Hematopoietic multipotent progenitor cell treated with erythropoietin and hydrocortisone succinate and interleukin-3 and kit ligand, for 15 days (in vitro differentiated cells): Measurements from ENCODE around the gene ENHO.
A peak's percentile ranks its signal among the peaks of the same experiment; 100 is the strongest.
"Not testable (repeated sequence)": the region's sequence is repeated elsewhere in the genome, so short reads cannot be mapped to it uniquely, and the experiment has no call there.

ENCODE experiments used
- DNase-seq: peaks from one replicate; pipeline ENCODE4 v3.0.0-alpha.2; 2015; ENCODE audit warnings: low spot score

Gene ENHO

DNA sequence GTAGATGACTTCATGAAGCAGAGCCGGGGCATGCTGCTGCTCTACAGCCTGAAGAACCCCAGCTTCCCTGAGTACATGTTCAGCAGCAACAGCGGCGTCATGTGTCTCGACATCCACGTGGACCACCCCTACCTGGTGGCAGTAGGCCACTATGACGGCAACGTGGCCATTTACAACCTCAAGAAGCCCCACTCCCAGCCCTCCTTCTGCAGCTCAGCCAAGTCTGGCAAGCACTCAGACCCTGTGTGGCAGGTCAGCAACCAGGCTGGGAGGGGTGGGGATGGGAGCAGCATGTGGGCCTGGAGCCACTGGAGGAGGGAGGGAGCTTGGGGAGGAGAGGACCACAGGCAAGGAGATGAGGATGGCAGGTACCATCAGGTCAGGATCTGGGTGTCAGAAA is 16.2 kb downstream of the ENHO start:
- DNase-seq: no peak

DNA sequence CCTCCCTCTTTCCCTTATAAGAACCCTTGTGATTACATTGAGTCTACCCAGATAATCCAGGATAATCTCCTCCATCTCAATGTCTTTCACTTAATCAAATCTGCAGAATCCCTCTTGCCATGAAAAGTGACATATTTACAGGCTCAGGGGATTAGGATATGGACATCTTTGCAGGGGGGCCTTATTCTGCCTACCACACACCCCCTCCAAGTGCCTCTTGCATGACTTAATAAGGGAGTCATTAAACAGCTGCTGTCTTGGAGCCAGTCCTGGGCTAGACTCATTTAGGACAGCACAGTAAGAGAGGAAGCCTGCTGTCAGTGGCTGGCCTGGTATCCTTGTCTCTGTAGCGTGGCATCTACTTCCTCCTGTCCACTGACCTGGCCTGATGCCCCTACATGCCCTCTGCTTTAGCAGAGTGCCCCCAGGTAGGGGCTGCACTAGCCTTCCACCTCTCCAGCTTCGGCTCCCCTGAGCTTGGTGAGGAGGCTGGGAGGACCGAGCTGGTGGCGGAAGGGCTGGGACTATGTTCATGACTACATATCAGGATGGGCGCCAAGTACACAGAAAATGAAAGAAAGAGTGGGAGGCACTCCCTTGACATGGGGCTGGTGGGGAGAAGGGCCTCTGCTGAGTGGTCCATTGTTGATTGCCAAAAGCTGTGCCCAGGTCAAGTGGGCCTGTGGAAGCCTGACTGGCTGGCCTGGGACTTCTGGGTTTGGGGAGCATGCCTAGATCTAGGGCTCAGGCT is 17.2 kb downstream of the ENHO start:
- no peak for DNase-seq

DNA sequence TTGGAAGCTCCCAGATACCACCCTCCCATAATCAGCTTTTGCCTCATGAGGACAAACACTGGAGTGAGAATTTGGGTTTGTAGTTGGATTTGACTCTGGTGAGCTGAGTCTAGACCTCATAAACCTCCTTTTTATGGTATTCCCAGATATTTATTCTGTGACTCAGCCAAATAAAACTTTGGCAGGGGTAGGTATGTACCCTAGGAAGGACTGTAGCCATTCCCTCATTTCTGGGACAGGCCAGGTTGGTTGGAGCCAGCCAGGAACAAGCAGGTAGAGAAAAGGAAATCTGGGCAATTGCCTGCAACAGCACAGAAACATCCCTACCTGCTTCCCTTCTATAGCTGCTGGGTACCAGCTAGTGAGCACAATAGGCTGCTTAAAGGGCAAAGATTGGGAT is 19.4 kb downstream of the ENHO start:
- no peak for DNase-seq

DNA sequence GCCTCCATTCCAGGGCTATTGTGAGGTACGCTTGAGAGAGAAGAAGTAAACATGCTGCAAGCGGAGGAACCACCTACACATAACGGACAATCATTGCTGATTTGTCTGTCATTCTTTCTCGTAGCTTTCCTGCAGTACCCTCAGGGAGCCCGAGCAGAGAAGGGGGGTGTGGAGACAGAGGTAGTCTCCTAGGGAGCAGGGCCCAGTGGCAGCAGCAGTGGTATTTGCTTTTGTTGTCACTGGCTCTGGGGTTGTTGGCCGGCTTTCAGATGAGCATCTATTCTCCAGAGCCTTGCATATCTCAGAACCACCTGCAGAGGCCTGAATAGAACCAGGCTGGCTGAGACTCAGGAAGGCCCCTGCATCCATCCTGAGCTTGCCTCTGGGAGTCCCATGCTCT is 19.9 kb downstream of the ENHO start:
- no peak for DNase-seq

DNA sequence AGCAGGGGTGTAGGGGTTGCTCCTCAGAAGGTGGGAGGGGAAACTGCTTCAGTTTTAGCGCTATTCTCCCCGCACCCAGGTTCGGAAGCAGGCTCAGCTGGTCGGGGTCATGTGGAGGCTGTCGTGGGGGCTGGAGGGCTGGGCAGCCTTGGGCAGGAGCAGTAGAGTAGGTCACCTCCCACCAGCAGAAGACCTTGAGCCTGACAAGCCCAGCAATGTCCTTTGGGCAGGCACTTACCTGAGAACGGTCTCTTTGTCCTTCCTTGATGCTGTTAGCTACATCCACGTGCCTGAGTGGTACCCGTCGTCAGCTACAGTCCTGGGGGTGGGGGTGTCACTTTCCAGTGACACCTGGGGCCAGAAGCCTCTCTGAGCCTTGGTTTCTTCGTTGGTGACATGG is 20.3 kb downstream of the ENHO start:
- DNase-seq: no peak

DNA sequence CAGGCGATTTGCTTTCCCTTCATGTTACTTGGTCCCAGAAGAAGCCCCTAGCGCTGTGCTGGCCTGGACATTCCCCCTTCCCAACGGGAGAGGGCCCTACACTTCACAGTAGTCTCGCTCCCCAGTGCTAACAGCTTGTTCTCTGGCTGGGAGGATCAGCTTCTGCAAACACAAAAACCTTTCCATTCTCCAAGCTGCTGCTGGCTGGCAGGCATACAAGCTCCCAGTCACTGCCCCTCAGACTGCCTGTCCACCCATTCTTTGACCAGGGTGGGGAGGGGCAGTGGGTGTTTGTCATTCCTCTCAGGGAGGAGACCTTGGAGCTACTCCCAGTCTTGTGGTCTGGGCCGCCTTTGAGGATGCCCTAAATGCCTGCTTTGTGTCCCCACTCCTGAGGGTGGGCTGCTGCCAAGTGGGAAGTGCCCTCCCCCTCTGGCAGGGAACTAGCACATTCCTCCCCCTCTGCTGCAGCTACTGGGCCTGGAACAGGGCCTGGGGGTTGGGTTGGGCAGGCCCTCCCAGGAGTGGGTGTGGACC is 20.8 kb downstream of the ENHO start:
- DNase-seq: no peak

DNA sequence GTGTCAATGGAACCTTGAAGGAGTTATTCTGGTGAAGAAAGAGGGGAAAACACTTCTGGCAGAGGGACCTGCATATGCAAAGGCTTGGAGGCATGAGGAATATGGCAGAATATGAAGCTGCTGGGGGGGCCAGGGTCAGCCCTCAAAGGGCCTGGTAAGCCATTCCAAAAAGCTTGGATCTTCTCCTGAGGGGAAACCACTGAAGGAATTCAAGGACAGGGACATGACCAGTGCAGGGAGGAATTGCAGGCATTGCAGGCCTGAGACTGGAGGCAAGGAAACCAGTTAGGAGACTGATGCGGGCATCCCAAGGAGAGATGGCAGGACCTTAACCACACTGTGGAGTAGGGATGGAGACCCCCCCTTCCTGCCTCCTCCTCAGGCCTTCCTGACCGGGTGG is 21.4 kb downstream of the ENHO start:
- DNase-seq: no peak

DNA sequence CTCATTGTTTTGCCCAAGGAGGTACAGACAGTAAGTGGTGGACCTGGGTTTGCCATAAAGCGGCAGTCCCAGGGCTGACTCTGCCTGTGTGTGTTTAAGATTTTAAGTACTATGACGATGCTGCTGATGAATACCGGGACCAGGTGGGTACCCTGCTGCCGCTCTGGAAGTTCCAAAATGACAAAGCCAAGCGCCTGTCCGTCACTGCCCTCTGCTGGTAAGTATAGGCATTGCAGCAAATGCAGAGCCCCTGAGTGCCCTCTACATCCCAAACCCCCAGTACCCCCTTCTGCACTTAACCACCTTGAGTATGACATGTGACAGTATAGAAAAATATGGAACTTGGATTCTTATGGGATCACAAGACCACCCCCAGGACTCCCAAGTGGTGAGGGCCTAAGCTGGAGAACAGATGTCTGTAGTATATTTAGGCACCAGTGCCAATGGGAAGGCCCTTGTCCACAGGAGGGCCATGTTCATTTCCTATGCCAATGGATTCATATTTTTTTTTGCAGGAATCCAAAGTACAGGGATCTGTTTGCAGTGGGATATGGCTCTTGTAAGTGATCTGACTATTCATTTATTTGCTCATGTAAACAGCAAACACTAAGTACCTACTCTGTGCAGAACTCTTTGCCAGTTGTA is 22.0 kb downstream of the ENHO start:
- peak; percentile 69 for DNase-seq

DNA sequence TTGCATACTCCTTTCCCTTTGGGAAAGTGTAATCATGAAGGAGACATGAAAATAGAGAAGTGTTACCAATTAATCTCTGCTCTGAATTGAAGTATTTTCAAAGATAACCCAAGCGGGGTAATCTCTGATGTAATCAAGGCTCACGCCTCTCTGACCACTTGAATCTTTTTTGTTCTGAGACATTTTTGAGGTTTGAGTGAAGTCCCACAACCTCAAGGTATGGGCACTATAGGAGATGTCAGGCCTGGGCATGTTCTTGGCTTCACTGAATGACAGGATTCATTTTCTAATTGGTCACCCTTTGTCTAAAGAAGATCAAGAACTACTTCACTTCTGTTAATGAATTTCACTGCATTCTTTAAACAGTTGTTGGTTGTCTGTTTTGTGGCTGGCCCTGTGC is 23.7 kb downstream of the ENHO start:
- DNase-seq: no peak

DNA sequence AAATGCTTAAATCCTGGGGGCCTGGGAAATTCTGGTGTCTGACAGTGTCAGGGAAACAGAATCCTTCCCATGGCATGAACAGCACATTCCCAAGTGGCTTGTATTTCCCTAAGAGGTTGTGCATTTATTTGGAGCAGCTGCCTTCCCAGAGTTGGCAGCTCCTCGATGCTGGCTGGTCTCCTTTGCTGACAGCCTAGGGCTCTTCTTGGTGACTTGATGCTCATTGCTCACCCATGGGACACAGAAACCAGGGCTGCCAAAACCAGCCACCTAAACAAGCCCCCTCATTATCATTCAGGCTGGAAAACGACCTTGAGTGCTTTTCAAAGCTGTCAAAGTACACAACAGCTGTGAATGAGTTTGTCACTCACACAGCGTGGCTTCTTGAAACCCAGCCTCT is 24.2 kb downstream of the ENHO start:
- DNase-seq: no peak

DNA sequence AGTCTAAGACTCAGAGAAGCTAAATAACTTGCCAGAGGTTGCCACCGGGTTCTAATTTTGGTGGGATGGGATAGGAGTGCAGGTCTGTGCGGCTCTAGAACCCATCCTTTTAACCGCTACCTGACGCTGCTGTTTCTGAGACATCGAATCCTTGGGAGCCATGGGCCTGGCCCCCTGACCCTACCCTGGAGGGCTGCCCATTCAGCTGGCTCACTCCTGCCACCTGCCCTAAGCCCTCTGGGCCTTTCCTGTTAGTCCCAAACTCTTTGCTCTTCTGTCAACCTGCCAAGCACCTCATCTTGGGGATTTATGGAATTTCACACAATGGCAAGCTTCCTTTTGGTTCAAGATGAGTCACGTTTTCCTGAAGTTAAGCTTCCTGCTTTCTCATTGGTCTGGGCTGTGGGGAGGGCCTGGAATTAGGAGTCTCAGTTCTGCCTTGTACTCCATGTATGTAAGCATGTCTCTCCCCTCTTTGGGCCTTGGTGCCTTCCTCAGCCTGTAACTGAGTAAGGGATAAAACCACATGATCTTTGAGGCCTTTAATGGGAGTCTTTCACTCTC is 26.6 kb downstream of the ENHO start:
- no peak for DNase-seq

DNA sequence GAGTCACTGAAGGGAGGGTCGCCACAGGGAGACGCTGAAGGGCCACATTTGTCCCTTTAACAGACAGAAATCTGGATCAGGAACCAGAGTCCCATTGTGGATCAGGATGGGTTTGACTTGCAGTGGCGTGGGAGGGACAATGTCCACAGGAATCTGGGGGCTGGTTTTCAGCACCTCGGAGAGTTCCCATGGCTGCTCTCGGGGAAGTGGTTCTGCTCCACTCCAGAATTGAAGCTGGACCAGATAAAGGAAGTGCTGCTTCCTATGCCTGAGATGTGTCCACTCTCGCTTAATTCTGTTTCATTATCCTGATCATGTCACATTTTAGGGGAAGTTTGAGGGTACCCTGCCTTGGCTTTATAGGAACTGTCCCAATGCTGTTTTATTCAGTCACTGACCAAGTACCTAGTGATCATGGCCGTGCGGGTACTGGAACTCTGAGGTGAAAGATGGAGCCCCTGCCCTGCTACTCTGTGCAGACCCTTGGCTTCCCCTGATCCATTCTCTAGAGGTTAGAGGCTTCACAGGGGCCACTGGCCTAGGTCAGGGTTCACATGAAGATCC is 28.7 kb downstream of the ENHO start:
- peak; percentile 11 for DNase-seq

DNA sequence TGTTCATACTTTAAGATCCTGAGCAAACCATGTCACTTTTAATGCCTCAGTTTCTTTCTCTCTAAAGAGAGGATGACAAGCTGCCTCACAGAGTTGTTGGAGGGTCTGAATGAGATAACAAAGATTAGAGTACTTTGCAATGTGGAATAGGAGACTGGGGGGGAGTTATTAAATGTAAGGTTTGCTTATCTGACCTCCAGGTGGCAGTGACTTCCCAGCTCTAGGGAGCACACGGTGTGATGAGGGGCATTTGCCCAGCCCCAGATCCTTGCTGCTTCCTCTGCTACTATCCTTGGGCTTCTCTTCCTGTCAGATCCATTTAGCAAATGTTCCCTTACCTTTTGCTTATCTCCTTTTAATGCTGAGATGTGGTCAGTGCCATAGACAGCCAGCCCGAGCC is 30.7 kb downstream of the ENHO start:
- DNase-seq: no peak

DNA sequence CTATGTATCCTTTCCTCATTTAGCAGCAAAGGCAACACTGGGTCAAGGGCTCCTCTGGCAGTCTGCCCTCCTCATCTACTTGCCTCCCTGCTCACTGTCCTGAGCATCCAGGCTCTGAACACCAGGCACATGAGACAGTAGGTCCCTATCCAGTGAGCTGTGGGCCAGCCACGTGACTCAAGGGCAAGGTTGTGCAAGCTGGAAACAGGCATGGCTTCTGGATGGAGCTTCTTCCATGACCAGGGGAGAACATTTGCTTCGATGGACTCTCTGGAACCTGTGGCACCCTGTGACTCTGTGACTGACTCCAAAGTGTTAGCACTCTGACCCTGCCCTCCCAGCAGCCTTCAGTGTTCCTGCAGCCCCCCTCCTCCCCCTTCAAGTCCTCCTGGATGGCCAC is 31.2 kb downstream of the ENHO start:
- no peak for DNase-seq

DNA sequence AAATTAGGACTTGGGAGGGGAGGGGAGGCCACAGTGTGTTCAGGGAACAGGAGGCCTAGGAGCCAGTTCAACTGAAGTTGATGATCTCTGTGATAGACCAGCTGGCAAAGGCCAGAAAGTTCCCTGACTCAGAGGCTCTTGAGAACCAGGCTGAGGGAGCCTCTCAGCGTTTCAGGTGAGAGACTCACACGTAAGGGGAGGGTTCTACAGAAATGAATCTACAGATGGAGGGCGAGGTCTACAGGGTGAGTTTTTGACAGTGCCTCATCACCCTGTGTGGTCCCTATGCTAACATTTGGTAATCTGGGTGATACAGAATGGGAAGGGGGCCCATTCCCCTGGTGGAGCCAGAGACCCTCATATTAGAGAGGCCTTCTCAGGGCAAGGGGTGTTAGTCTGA is 32.0 kb downstream of the ENHO start:
- no peak for DNase-seq

DNA sequence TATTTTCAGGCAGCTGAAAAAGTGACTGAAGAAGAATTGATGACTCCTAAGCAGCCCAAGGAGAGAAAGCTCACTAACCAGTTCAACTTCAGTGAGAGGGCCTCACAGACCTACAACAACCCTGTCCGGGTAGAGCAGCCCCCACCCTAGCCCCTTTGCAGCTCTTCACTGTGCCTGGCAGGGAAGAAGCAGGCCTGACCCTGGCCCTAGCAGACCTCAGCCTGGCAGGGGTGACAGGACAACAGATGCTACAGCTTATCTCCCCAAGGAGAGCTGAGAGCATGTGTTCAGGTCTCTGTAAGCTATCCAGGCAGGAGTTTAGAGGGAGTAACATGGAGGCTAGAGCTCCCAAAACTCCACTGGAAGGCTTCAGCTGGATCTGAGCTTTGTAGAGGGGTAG is 32.4 kb downstream of the ENHO start:
- DNase-seq: no peak

DNA sequence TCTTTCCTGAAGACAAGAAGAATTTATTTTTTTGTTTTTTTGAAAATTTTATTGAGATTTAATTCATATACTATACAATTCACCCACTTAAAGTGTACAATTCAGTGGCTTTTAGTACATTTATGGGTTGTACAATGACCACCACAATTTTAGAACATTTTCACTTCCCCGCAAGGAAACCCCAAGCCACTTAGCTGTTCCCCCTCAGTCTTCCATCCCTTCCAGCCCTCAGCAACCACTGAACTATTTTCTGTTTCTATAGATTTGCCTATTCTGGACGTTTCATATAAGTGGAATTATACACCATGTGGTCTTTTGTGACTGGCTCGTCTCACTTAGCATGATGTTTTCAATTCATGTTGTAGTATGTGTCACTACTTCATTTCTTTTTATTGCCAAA is 36.2 kb downstream of the ENHO start:
- no peak for DNase-seq

DNA sequence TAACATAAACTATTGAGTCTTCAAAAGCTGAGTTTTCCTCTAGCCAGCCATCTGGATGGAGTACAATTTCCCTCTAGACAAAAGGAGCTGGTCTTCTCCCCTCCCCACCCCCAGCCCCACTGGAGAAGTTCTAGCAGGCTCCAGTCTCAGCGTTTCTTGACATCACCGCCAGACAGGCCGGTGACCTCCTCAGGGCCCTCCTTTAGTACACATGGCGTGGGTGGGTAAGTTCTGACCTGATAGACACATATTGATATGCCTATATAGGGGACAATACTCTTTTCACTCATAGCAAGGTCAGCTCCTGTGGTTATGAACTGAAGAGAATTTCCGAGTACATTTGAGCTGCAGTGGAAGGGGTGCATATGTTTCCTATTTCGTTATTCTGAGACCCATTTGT is 37.0 kb downstream of the ENHO start:
- DNase-seq: no peak

DNA sequence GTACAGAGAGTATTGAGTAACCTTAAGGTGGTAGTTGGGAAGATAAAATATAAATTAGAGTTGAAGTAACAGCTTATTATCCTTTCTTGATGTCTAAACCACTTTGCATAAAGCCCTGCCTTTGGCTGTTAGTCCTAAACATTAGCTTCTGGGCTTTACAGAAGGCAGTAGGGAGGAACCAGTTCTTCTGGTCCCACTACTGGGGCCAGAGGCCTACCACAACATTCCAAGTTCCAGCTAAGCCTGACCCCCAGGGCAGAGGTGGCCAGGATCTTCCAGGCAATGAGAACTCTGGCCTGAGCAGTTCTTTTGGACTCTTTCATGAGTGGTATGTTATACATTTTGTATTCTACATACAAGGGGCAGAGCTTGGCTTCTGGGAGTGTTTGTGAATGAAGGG is 38.1 kb downstream of the ENHO start:
- no peak for DNase-seq

DNA sequence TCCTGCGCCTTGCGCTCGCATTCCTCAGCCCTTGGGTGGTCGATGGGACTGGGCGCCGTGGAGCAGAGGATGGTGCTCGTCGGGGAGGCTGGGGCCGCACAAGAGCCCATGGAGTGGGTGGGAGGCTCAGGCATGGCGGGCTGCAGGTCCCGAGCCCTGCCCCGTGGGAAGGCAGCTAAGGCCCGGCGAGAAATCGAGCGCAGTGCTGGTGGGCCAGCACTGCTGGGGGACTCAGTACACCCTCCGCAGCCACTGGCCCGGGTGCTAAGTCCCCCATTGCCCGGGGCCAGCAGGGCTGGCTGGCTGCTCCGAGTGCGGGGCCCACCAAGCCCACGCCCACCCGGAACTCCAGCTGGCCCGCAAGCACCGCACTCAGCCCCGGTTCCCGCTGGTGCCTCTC is 40.0 kb downstream of the ENHO start:
- not testable (repeated sequence) for DNase-seq

DNA sequence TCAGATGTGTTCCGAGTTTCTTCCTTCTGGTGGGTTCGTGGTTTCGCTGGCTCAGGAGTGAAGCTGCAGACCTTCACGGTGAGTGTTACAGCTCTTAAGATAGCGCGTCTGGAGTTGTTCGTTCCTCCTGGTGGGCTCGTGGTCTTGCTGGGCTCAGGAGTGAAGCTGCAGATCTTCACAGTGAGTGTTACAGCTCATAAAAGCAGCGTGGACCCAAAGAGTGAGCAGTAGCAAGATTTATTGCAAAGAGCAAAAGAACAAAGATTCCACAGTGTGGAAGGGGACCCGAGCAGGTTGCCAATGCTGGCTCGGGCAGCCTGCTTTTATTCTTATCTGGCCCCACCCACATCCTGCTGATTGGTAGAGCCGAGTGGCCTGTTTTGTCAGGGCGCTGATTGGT is 41.2 kb downstream of the ENHO start:
- DNase-seq: not testable (repeated sequence)

DNA sequence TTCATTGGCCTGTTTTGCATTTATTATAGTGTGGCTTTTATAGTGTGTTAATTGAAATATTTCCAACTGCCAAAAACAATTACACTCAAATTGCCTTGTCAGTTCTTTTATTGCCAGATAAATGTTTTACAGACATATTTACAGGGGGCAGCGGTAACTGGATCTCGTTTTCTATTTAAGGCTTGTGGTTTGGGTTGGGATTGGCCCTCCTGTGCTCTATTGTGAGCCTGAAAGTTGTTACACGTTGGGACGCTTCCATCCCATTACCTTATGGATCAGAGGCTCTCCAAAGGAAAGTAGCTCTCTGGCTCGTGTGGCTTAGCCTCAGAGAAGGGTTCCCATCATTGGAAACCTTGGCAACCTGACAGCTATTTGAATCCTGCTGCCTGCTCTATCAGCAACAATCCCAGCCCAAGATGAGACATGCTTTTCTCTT is 43.3 kb downstream of the ENHO start:
- DNase-seq: no peak

DNA sequence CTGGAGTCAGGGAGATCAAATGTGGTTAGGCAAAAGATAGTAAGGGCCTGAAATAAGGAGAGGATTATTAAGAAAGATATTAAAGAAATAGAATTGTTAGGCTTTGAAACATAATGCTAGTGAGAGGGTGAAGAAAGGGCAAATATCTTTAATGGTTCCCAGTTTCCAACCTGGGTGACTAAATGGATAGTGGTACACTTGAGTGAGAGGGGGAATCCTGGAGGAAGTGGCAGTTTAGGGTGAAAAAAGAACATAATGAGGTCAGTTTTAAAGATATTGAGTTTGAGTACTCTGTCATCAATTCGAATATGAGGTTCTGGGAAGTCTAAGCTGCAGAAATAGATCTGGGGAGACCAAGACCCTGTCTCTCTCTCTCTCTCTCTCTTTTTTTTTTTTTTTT is 45.2 kb downstream of the ENHO start:
- no peak for DNase-seq
